Measurements from ENCODE around the gene NLRP6.

DNA sequence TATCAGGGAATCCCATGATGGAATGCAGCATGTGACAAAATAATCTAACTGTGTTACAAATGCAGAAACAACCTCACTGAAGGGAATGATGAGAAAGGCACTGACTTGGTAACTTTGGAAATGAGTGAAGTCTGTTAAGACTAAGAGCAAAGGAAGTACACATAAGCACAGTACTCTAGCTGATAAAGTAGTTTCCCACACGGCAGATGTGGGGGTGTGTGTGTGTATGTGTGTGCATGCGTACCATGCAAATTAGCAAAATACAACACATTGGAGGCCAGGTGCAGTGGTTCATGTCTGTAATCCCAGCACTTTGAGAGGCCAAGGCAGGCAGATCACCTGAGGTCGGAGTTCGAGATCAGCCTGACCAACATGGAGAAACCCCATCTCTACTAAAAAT is 16.6 kb upstream of the NLRP6 start:
- TF ChIP-seq, protein P1, sequence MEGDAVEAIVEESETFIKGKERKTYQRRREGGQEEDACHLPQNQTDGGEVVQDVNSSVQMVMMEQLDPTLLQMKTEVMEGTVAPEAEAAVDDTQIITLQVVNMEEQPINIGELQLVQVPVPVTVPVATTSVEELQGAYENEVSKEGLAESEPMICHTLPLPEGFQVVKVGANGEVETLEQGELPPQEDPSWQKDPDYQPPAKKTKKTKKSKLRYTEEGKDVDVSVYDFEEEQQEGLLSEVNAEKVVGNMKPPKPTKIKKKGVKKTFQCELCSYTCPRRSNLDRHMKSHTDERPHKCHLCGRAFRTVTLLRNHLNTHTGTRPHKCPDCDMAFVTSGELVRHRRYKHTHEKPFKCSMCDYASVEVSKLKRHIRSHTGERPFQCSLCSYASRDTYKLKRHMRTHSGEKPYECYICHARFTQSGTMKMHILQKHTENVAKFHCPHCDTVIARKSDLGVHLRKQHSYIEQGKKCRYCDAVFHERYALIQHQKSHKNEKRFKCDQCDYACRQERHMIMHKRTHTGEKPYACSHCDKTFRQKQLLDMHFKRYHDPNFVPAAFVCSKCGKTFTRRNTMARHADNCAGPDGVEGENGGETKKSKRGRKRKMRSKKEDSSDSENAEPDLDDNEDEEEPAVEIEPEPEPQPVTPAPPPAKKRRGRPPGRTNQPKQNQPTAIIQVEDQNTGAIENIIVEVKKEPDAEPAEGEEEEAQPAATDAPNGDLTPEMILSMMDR (IDR thresholded peaks at IDR 0.05) = no peak
- no peak for TF ChIP-seq EZH2 (IDR thresholded peaks at IDR 0.05; ENCODE audit: borderline replicate concordance, insufficient read depth, low read depth, low read length, poor library complexity, severe bottlenecking)

All from B cell (primary cell).